GM18867 (cell line): ENCODE results near the gene KCNK6.

ENCODE experiments used
- ATAC-seq: cut with Tn5 transposase; IDR thresholded peaks from one replicate; pipeline ENCODE4 v1.9.1; 2021; ENCODE audit warnings: mild to moderate bottlenecking, moderate library complexity; ENCODE audit not compliant: unreplicated experiment

KCNK6 gene

DNA sequence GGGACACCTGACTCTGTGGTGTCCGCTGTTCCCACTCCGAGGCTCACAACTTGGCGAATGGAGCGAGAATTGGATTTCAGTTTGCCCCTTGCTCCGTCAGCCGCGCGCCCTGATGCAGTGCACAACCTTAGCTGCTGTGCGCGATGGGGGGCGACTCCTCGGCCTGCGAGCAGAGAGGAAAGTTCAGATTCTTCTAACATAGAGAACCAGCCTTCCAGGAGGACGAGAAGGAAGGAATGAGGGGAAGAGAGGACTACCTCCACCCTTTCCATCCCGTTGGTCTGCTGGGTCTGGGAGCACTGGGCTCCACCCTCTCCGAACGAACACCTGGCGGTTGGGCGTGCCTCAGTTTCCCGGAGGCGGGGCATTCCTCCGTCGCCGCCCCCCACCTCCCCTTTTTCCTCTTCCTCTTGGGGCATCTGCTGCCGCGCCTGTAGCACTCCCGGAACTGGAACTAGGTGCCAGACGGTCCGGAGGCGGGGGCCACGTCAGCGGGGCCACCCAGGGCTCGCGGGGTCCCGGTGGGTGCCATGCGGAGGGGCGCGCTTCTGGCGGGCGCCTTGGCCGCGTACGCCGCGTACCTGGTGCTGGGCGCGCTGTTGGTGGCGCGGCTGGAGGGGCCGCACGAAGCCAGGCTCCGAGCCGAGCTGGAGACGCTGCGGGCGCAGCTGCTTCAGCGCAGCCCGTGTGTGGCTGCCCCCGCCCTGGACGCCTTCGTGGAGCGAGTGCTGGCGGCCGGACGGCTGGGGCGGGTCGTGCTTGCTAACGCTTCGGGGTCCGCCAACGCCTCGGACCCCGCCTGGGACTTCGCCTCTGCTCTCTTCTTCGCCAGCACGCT is at the start of gene KCNK6:
TSS of gene KCNK6 (plus strand) at position 425 of the 838 bp plus-strand sequence. CDS start at position 531, 106 bp downstream.
- ATAC-seq, result no peak

DNA sequence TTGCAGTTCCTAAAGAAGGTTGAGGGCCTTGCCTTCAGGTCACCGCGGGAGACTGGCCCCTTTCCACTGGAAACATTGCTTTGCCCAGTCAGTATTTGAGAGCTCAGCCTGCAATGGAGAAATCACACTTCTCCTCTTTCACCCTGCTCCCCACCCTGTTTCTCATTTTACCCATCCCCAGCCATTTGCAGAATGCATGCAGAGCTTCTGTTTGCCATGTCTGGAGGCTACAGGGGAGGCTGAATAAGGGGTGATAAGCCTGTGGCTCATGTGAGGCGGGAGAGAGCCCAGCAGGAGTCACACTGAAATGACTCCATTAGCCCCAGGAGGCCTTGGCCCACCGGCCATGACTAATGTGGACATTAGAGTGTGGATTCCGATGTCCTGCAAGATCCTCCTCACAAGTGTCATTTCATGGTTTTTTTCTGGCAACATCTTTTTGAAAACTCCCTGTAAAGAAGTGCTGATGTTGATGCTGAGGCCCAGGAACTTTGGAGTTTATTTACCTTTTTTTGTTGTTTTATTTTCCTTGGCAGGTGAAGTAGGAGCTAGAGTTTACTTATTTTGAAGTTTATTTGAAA is 49.0 kb upstream of the KCNK6 start:
- ATAC-seq, result no peak

DNA sequence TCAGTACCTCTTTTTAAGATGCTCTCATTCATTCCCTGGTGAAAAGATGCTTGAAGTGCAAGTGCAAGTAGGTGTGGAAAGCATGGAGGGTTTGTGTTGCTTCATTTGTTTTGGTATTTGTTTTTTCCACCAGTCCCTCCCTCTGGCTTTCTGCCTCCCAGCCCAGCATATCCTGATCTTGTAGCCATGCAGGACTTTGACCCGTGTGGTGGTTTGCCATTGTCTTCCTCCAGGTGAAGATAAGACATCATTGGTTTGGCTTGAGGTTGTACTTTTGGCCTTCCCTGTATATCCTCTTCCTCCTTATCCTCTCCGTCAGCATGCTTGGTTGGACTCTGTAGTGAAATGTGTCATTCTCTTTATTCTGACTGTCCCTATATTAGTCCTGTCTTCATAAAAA is 46.1 kb upstream of the KCNK6 start:
- no peak for ATAC-seq

DNA sequence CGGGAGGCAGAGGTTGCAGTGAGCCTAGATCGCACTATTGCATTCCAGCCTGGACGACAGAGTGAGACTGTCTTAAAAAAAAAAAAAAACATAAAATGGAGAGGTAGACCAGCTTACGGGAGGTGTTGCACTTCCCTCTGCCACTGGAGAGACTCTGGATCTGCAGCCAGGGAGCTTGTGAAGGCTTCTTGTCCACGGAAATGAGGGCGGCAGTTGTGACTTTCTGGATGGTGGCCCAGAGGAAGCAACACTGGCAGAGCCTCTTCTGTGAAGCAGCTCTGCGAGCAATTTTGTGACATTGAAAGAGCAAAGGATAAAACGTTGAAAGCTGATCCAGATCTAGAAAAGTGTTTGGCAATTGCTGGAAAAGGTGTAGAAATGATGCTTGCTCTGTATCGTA is 44.9 kb upstream of the KCNK6 start:
- no peak for ATAC-seq

DNA sequence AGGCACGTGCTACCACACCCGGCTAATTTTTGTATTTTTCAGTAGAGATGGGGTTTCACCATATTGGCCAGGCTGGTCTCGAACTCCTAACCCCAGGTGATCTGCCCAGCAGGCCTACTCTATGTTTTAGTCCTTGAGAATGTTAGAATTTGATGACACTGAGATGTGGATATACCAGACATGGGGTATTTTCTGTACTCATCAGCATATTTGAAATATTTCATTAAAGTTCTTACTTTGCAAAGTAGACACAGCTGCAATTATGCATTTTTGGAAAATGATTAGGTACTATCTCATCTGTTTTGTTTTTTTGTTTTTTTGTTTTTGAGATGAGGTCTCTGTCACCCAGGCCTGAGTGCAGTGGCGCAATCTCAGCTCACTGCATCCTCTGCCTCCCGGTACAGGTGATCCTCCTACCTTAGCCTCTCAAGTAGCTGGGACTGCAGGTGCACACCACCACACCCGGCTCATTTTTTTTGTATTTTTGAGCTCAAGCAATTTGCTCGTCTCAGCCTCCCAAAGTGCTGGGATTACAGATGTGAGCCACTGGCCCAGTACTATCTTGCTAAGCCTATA is 42.6 kb upstream of the KCNK6 start:
- ATAC-seq, result no peak

DNA sequence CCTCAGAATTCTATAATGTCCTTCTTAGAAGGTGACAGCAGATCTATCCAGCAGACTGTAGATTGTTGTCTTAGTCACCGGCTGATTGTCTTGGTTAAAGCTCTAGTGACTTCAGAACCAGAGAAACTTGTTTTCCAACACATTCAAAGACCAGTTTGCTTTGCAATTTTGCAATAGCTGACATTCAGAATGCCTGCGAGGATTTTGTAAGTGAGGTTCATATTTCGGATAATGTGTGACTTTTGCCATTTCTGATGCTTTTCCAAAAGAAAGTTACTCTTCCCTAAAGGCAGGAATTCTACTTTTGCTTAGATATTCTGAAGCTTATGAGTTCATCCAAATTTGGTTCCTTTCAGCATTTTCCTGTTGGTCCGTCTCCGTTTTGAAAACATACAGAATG is 42.1 kb upstream of the KCNK6 start:
- no peak for ATAC-seq

DNA sequence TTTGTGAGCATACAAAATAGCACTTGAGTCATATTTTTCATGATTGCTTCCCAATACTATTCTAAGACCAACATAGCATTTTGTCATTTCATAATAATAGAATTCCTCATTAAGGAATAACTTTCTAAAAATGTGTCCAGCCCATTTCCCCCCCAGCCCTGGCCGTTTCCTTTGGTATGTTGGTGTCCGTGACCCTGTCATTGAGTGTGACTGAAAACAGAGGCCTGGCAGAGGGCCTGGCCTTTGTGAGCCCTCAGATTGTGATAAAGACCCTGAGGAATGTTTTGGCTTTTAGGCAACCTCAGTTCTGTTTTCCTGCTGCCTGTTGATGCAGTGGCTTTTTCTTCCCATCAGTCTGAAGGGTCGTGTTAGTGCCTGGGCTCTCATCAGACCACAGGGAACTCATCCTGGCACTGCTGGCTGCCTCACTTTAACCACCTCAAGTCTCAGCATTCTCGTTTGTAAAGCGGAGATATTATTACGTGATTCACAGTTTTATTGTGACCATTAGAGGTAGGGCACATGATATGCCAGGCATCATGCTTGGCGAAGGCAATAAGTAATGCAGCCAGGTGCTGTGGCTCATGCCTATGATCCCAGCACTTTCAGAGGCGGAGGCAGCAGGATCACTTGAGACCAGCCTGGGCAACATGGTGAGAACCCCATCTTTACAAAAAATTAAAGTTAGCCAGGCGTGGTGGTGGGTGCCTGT is 41.5 kb upstream of the KCNK6 start:
- no peak for ATAC-seq

DNA sequence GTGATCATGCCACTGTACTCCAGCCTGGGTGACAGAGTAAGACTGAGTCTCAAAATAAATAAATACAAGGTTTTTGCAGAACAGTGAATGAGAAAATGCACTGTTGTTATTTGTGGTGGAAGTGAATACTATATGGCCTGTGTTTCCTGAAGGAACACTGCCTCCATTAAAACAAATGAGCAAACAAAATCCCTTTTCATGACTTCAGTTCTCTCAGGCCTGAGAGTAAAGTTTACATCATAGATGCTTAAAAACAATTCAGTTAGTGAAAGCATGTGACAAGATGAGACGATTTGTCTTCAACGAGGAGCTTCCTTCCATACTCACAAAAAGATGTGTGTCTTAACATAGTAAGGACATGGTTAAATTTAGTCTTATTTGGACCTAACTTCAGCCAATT is 40.9 kb upstream of the KCNK6 start:
- no peak for ATAC-seq

DNA sequence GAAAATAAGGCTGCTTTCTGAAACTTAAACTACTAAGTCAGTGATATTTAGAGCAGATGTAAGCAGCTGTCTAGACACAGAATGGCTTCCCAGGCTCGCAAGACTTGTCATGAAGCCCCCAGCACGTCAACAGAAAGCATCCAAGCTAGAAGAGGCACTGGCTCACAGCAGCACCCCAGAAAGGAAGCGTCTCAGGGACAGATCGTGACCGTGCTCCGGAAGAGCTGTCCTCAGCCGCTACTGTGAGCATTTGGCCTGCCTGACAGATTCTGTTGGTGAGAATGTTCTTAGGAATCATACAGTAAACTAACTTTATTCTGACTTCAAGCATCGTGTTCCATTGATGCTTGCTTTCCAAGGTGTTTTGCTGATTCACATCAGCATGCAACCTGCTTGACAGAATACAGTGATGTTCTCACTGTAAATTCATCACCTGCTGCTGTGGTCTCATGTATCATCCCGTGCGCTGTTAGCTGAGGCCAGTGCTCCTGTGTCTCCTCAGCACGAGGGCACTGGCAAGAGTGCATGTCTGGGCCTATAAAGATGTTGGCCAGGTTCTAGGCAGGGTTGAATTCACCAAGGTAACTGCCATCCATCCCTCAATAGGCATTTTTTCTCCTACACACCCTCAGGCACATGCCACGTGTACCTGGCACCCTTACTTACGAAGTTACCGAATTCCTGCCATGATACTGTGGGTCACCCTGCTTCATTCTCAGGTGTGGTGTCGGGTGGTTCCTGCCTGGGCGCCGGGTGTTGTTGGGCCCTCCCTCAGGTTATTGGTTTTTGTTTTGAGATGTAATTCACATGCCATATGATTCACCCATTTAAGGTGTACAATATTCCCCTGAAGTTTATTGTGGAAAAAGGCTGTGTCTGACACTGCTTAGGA is 39.4 kb upstream of the KCNK6 start:
- no peak for ATAC-seq

DNA sequence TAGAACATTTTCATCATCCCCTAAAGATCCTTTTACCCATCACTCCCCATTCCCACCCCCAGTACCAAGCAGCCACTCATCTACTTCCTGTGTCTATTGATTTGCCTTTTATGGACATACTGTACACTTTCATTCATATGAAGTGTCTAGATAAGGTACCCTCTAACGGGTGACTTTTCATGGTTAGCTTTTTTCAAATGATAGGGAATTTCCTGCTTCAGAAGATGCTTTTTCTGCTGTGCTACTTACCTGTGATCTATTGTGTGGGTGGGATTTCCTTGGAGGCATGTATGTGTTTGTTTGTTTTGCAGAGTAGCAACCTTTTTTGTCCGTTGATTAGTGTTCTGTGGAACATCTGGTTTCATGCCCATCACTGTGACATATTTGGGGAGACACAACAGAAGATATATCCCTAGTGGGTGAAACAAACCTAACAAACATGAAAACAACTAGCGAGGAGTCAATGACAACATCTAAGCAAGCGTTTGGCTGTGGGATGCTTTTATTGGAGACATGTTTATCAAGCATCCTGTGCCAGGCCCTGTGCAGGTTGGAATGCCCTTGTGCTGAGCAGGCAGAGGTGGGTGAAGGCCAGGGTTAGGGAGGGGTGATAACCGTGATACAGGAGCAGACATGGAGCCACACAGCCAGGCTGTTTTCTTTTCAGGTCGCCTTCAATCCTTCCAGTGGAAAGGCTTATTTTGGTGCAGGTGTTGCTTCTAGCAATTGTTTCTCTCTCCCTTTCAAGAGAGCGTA is 37.7 kb upstream of the KCNK6 start:
- ATAC-seq, result no peak

DNA sequence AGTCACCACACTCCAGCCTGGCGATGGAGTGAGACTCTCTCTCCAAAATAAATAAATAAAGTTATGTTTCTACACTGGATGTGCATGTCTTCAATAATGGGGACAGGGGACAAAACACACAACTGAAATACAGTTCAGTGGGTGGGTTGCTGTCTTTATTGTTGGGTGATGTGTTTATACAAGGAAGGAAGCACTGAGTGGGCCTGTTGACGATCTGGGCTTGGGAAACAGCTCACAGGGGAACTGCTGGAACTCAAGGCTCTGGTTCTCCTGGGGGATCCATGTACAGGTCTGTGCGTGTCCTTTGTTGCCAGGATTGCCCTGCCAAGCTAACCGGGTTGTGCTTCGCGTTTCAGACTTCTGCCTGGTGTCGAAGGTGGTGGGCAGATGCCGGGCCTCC is 36.4 kb upstream of the KCNK6 start:
- no peak for ATAC-seq

DNA sequence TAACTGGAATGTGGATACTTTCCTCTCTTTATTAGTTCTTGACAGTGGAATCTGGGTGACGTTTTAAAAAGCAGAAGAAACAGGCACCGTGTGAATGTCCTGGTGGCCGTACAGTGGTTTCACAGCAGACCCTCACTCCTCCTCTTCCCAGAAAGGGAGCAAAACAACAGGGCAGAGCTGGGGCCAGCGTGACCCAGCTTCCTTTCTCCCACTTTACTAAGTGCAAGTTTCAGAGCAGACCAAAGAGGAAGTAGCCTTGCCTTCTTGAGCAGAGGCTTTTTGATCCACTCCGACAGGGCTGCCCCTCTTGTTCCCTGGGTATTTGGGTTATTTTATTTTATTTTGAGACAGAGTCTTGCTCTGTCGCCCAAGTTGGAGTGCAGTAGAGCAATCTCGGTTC is 35.2 kb upstream of the KCNK6 start:
- no peak for ATAC-seq

DNA sequence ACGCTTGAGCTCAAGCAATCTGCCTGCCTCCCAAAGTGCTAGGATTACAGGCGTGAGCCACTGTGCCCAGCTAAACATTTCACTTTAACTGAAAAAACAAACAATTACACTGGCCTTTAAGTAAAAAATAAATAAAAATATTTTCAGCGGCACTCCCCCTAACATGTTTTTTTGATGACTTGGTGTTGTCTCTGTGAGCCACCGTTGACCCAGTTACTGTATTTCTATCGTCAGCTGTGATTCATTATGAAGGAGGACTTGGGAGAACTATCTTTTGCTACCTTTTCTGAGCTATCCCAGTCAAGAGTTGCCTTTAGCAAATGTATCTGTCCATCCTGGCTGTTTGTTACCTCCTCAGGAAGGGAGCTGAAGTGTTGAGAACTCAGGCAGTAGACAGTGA is 34.1 kb upstream of the KCNK6 start:
- no peak for ATAC-seq

DNA sequence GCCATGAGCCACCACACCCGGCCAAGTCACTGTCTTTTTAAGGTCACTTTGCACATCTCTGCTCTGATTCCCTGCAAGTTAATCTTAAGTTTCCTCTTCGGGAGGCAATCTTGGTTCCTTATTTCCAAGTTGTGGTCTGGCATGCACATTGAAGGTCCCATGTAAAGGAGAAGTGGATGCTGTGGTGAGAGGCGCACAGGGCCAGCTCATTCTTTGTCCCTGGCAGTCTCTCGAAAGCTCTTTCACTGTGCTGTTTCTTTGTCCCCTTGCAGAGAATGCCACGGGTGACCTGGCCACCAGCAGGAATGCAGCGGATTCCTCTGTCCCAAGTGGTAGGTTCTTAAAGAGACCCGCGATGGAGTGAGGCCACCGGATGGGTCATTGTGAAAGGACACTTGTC is 32.0 kb upstream of the KCNK6 start:
- no peak for ATAC-seq

DNA sequence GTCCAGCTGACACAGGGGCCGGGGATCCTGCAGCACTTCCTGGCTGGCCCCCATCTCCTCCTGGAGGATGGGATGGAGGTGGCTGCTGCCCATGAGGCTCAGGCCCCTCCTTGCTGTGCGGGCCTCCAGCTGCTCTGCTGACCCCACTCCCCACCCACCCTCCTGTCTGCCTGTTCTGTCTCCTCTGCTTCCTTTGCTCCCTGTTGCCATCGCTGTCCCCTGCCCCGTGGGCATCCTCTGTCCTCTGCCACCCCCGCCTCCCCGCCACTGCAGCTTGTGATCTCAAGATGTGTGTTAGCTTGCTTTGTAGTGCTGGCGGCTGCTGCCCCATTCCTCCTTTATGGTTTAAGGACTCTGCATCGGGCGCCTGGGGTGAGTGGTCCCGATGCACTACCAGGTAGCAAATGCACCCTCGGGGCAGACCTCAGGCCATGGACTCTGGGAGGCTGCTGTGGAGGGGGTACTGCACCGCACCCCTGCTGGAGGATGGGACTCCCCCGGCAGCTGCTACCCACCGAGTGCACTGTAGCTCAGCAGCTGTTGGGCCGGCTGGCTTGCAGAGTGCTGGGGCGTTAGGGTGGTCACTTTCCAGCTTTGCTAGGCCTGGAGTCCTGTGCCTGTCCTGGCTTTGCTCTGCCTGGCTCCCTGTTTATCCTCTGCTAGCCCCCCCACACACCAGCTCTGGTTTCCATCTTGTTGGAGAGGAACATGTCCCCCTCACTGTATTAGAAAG is 31.4 kb upstream of the KCNK6 start:
- ATAC-seq, result no peak

DNA sequence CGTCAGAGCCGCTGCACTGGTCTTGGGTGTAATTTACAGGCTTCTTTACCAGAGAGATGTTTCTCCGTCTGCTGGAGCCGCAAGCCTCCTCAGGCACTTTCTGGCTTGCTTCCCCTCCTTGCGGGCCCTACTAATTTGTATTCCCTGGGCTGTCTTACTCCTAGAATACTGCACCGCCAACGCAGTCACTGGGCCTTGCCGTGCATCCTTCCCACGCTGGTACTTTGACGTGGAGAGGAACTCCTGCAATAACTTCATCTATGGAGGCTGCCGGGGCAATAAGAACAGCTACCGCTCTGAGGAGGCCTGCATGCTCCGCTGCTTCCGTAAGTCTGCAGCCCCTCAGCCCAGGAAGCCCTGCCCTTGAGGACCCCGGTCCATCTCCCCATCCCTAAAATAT is 29.7 kb upstream of the KCNK6 start:
- no peak for ATAC-seq

DNA sequence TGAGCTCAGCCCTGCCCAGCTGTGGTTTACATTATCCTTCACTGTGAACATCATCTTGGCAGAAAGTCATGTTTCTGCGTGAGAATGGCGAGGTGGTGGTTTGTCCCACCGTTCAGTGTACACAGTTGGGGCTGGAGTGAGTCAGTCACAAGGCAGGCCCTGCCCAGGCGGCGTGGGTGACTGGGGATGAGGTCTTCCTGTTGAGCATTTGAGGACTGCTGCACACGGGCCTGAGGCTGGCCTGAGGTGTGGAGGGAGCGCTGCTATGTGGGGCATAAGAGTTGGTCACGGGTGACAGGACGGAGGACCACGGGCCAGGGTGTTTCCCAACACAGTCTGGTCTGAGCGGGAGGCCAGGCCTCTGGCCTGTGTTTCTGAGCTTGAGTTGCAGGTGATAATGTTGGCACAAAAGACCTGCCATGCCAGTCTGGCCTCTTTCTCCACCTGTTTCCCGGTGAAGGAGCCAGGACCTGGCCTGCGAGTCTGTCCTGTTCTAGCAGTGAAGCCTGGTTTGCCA is 29.0 kb upstream of the KCNK6 start:
- no peak for ATAC-seq

DNA sequence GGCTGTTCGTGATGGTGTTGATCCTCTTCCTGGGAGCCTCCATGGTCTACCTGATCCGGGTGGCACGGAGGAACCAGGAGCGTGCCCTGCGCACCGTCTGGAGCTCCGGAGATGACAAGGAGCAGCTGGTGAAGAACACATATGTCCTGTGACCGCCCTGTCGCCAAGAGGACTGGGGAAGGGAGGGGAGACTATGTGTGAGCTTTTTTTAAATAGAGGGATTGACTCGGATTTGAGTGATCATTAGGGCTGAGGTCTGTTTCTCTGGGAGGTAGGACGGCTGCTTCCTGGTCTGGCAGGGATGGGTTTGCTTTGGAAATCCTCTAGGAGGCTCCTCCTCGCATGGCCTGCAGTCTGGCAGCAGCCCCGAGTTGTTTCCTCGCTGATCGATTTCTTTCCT is 27.8 kb upstream of the KCNK6 start:
- ATAC-seq, result no peak

DNA sequence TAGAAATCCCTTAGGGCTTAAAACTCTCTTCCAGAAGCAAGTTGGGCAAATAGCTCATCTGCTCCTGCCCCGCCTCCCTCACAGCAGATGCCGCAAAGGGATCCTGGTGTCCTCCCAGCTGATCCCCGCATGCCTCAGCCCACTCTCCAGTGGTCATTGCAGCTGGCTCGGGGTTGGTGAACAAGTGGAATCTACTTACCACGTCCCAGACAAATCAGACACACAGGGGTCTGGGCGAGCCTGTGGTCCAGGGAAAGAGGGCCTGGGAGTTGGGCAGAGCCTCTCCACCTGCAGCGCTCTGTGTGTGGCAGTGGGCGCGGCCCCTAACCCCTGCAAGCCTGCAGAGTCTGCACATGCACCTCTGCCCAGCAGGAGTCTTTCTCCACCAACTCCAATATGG is 26.4 kb upstream of the KCNK6 start:
- no peak for ATAC-seq
